Lower lobe of right lung (tissue), 2 donors: ENCODE results near the gene TAS2R30. TPM values are rescaled to one million over a fixed set of nuclear protein-coding genes. Genes with fewer than 3 reads are reported as not detected.

Experiments
- ATAC-seq, 2 donors: fragments of 200-7000 bp; cut with Tn5 transposase; one replicate each; pipeline ENCODE4 v1.9.1; 2020 to 2022; ENCODE audit warnings: mild to moderate bottlenecking in 2 of 2, moderate library complexity in 2 of 2
- DNase-seq: peaks from one replicate; pipeline ENCODE4 v3.0.0-alpha.2; 2020
- H3K27ac ChIP-seq: fragments of 200-600 bp; one replicate; pipeline ENCODE4 v1.8.0; 2022
- H3K27me3 ChIP-seq: fragments of 200-600 bp; one replicate; pipeline ENCODE4 v1.8.0; 2022; ENCODE audit warnings: low read depth
- H3K36me3 ChIP-seq: fragments of 200-600 bp; one replicate; pipeline ENCODE4 v1.8.0; 2022; ENCODE audit warnings: mild to moderate bottlenecking
- H3K4me1 ChIP-seq: fragments of 200-600 bp; one replicate; pipeline ENCODE4 v1.8.0; 2022
- H3K4me3 ChIP-seq: fragments of 200-600 bp; one replicate; pipeline ENCODE4 v1.8.0; 2022; ENCODE audit warnings: mild to moderate bottlenecking
- H3K9me3 ChIP-seq: fragments of 200-600 bp; one replicate; pipeline ENCODE4 v1.8.0; 2022
- intact Hi-C: fragments of 100-400 bp; cut with DNase I; formaldehyde crosslinking; loops from one replicate; pipeline ENCODE4 v1.11.0; 2022
- long read RNA-seq: library from polyadenylated mRNA; unstranded; transcript quantifications from one replicate; pipeline ENCODE4 v2.0.0, GENCODE V29; 2021
- total RNA-seq: library from RNA; stranded (reverse); fragmentation: NEBNext Ultra II Directional; extraction: Animal tissue kit (Norgen Biotek cat#: 25700); gene quantifications from one replicate; pipeline ENCODE4 v1.2.1, GENCODE V29; 2021
- TF ChIP-seq, protein P1 (sequence below): fragments of 200-600 bp; IDR thresholded peaks from one replicate; pipeline ENCODE4 v1.8.0; 2022; ENCODE audit warnings: antibody characterized with exemption, mild to moderate bottlenecking
- donor health status: DM: no; HTN: yes; CAD: no; lungs with severe emphysema.

TAS2R30 gene, protein sequence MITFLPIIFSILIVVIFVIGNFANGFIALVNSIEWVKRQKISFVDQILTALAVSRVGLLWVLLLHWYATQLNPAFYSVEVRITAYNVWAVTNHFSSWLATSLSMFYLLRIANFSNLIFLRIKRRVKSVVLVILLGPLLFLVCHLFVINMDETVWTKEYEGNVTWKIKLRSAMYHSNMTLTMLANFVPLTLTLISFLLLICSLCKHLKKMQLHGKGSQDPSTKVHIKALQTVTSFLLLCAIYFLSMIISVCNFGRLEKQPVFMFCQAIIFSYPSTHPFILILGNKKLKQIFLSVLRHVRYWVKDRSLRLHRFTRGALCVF
- total RNA-seq, result 3.9 TPM
- long read RNA-seq, result 0 reads

DNA sequence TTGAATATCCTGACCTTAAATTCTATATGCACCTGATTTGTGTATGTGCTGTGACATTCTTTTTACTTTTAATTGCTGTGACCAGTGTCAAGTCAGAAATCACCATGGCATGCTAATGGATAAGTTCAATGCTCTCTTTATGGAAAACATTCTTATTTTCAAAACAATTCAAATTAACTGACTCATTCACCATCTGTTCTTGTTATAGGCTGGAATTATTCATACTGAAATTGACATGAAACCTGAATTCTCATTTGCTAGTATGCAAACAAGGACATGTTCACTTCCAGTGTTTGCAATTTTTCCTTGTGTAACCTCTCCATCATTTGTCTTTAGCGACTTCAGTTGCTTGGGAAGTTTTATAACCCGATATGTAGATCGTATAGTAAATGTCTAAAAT, at the start of gene TAS2R30:
TSS of gene TAS2R30 (minus strand) at position 340 of the 400 bp plus-strand sequence. CDS start 400 bp downstream, outside the sequence.
- TF ChIP-seq, protein P1, sequence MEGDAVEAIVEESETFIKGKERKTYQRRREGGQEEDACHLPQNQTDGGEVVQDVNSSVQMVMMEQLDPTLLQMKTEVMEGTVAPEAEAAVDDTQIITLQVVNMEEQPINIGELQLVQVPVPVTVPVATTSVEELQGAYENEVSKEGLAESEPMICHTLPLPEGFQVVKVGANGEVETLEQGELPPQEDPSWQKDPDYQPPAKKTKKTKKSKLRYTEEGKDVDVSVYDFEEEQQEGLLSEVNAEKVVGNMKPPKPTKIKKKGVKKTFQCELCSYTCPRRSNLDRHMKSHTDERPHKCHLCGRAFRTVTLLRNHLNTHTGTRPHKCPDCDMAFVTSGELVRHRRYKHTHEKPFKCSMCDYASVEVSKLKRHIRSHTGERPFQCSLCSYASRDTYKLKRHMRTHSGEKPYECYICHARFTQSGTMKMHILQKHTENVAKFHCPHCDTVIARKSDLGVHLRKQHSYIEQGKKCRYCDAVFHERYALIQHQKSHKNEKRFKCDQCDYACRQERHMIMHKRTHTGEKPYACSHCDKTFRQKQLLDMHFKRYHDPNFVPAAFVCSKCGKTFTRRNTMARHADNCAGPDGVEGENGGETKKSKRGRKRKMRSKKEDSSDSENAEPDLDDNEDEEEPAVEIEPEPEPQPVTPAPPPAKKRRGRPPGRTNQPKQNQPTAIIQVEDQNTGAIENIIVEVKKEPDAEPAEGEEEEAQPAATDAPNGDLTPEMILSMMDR, result no peak
- Histone ChIP-seq H3K9me3 (no peaks in the 10 kb centered on the region), H3K36me3 (no peaks in the 10 kb centered on the region), H3K27ac (no peak within 1 kb of the TSS), H3K27me3 (no peaks in the 10 kb centered on the region), H3K4me1 (no peaks in the 10 kb centered on the region), H3K4me3 (no peak within 1 kb of the TSS)
- ATAC-seq, result no peak
- DNase-seq, result no peak
- intact Hi-C loops, result no loop called here

DNA sequence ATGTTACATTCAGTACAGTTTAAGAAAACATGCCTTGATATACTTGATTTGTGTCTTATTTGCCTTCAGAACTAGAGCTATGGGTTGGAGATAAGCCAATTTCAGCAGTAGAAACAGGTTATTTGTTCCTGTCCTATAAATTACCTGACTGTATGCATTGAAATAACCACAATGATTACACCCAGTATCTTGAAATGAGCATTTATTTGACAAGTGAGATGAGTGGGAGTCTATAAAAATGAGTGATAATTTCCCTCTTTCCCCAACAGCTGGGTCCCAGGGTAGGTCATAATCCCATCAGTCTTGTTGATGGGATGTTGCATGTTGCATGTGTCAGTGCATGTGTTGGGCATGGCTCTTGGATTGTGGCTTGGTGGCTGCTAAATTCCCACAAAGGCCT, 48.6 kb upstream of the TAS2R30 start:
- TF ChIP-seq, protein P1, result no peak
- no peaks in the 10 kb centered on the region for H3K27me3 ChIP-seq
- H3K4me1 ChIP-seq, result no peaks in the 10 kb centered on the region
- intact Hi-C loops, result no loop called here
- H3K27ac ChIP-seq, result no peak overlapping the region
- ATAC-seq (no peak), DNase-seq (no peak)
- H3K9me3 ChIP-seq, result no peaks in the 10 kb centered on the region
- H3K36me3 ChIP-seq, result no peaks in the 10 kb centered on the region
- no peak overlapping the region for H3K4me3 ChIP-seq

DNA sequence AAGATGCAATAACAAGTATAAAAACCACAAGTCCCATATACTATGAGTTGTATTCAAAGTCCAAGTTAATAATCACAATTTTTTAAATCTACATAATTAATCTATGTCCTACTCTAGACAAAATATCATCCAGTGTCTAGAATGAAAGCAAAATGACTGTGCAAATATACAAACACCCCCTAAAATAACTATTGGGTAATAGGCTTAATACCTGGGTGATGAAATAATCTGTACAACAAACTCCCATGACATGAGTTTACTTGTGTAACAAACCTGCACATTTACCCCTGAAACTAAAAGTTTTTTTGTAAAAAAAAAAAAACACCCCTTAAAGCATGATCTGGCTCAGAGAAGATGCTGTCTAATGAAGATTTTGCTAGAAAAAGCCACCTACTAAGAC, 48.1 kb upstream of the TAS2R30 start:
- no peak overlapping the region for H3K4me3 ChIP-seq
- no peak for ATAC-seq
- TF ChIP-seq, protein P1, result no peak
- intact Hi-C loops, result no loop called here
- no peaks in the 10 kb centered on the region for H3K9me3 ChIP-seq
- H3K27me3 ChIP-seq, result no peaks in the 10 kb centered on the region
- no peak overlapping the region for H3K27ac ChIP-seq
- no peaks in the 10 kb centered on the region for H3K36me3 ChIP-seq
- no peak for DNase-seq
- H3K4me1 ChIP-seq, result no peaks in the 10 kb centered on the region

DNA sequence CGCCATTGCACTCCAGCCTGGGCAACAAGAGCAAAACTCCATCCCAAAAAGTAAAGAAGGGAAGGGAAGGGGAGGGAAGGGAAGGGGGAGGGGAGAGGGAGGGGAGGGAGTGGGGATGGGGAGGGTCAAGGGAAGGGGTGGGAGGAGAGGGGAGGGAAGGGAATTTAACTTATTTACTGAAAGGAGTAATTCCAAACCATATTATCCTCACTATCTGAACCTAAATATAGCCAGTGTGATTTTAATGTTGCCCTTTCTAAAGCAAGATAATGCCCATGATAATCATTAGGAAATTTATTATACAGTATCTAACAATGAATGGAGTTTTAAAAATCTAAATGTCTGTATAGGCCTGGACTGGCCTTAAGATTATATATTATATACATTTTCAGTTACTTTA, 43.8 kb upstream of the TAS2R30 start:
- no peak overlapping the region for H3K27ac ChIP-seq
- no peaks in the 10 kb centered on the region for H3K27me3 ChIP-seq
- H3K4me3 ChIP-seq, result no peak overlapping the region
- DNase-seq (no peak), ATAC-seq (no peak)
- TF ChIP-seq, protein P1, result no peak
- no peaks in the 10 kb centered on the region for H3K4me1 ChIP-seq
- intact Hi-C loops, result no loop called here
- no peaks in the 10 kb centered on the region for H3K9me3 ChIP-seq
- H3K36me3 ChIP-seq, result no peaks in the 10 kb centered on the region

DNA sequence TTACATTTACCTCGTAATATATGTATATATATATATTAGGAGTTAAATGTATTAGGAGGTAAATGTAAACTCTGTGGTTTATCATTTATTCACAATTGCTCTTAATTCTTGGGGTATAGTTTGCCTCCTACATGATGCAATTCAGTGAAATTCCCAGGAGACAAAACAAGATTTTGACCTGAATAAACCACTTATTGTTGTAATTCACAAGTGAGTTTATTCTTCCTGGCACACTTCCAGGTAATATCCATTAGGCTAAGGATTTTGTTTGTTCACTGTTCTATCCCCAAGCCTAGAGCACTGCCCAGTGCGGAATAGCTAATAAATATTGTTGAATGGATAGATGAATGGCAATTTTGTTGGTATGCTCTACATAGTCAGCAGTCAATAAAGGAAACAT, 39.6 kb upstream of the TAS2R30 start:
- TF ChIP-seq, protein P1, result no peak
- no peak for ATAC-seq
- Histone ChIP-seq H3K4me1 (peaks cover 28% of the 10 kb centered on the region), H3K36me3 (no peaks in the 10 kb centered on the region), H3K27me3 (no peaks in the 10 kb centered on the region), H3K4me3 (no peak overlapping the region), H3K27ac (no peak overlapping the region), H3K9me3 (no peaks in the 10 kb centered on the region)
- intact Hi-C loops, result no loop called here
- no peak for DNase-seq
